ENCODE data around the gene TARDBP.
"Not testable (repeated sequence)": the region's sequence is repeated elsewhere in the genome, so short reads cannot be mapped to it uniquely, and the experiment has no call there.

TARDBP gene

GRCh38 chr1:11012260-11013159 lies at the start of gene TARDBP:
TARDBP (plus strand) TSS chr1:11012654; CDS start chr1:11013728, 1,074 bp downstream.
- peak; percentile 98 for DNase-seq (ENCODE audit: low spot score)

- DNase-seq (ENCODE audit: low spot score) = no peak
Observed at GRCh38 chr1:10965546-10966226, 46.8 kb upstream of the TARDBP start.

GRCh38 chr1:10967090-10967489 lies 45.4 kb upstream of the TARDBP start:
- no peak for DNase-seq (ENCODE audit: low spot score)

GRCh38 chr1:10968411-10968826 lies 44.0 kb upstream of the TARDBP start:
- DNase-seq (ENCODE audit: low spot score) = no peak

- no peak for DNase-seq (ENCODE audit: low spot score)
Observed at GRCh38 chr1:10969267-10969970, 43.0 kb upstream of the TARDBP start.

GRCh38 chr1:10969971-10970332 lies 42.5 kb upstream of the TARDBP start:
- no peak for DNase-seq (ENCODE audit: low spot score)

- peak; percentile 63 for DNase-seq (ENCODE audit: low spot score)
Observed at GRCh38 chr1:10973552-10973951, 38.9 kb upstream of the TARDBP start.

- no peak for DNase-seq (ENCODE audit: low spot score)
Observed at GRCh38 chr1:10973956-10974881, 38.2 kb upstream of the TARDBP start.

GRCh38 chr1:10975567-10976326 lies 36.7 kb upstream of the TARDBP start:
- peak; percentile 95 for DNase-seq (ENCODE audit: low spot score)

GRCh38 chr1:10978719-10979118 lies 33.7 kb upstream of the TARDBP start:
- no peak for DNase-seq (ENCODE audit: low spot score)

GRCh38 chr1:10979483-10979920 lies 33.0 kb upstream of the TARDBP start:
- DNase-seq (ENCODE audit: low spot score) = peak; percentile 16

- peak; percentile 91 for DNase-seq (ENCODE audit: low spot score)
Observed at GRCh38 chr1:10980094-10980577, 32.3 kb upstream of the TARDBP start.

GRCh38 chr1:10980841-10981727 lies 31.4 kb upstream of the TARDBP start:
- peak; percentile 68 for DNase-seq (ENCODE audit: low spot score)

- DNase-seq (ENCODE audit: low spot score) = no peak
Observed at GRCh38 chr1:10986525-10986890, 25.9 kb upstream of the TARDBP start.

GRCh38 chr1:10987840-10988417 lies 24.5 kb upstream of the TARDBP start:
- no peak for DNase-seq (ENCODE audit: low spot score)

- DNase-seq (ENCODE audit: low spot score) = no peak
Observed at GRCh38 chr1:10989095-10989494, 23.4 kb upstream of the TARDBP start.

GRCh38 chr1:10989920-10990516 lies 22.4 kb upstream of the TARDBP start:
- not testable (repeated sequence) for DNase-seq (ENCODE audit: low spot score)

- no peak for DNase-seq (ENCODE audit: low spot score)
Observed at GRCh38 chr1:10990828-10991227, 21.6 kb upstream of the TARDBP start.

- not testable (repeated sequence) for DNase-seq (ENCODE audit: low spot score)
Observed at GRCh38 chr1:10992004-10992403, 20.4 kb upstream of the TARDBP start.

Measured in AG08395 (cell line).